SK-N-SH (cell line): ENCODE measurements around the gene TSPAN14. TPM values are rescaled to one million over a fixed set of nuclear protein-coding genes. Genes with fewer than 3 reads are reported as not detected.

Experiments used
- CTCF ChIA-PET: fragments of 300-600, 350-600 bp; formaldehyde crosslinking; extraction: SDS; loops from one replicate; lab custom pipeline; 2021; lab: Yijun Ruan, JAX
- POLR2A ChIA-PET: fragments of 350-600 bp; sonication (Branson Sonifier 250); formaldehyde crosslinking; extraction: SDS; loops from one replicate; lab custom pipeline; 2020; ENCODE audit warnings: antibody characterized with exemption, inconsistent platforms; lab: Yijun Ruan, JAX
- DNase-seq: peaks from one replicate; pipeline ENCODE4 v3.0.0; 2012
- H2AFZ ChIP-seq: fragments of 200-600 bp; sonication (generic); 2 replicates; pipeline ENCODE4 v1.8.1; 2016; ENCODE audit warnings: antibody characterized with exemption, mild to moderate bottlenecking, low read depth
- H3F3A ChIP-seq: fragments of 200-600 bp; sonication (generic); replicated peaks from 2 replicates; pipeline ENCODE3; 2016; ENCODE audit warnings: antibody characterized with exemption, mild to moderate bottlenecking; ENCODE audit not compliant: insufficient read depth
- H3K27ac ChIP-seq, 2 experiments: fragments of 200-500 bp in 1 of 2; fragments of 200-600 bp in 1 of 2; sonication (Bioruptor generic) in 1 of 2; sonication (generic), shearing (Covaris generic) in 1 of 2; 2 replicates each; pipeline versions ENCODE4 v1.5.1 to v1.6.1; 2014 to 2016; ENCODE audit warnings: low read depth in 2 of 2, inconsistent platforms in 1 of 2, low read length in 1 of 2, mild to moderate bottlenecking in 1 of 2, mixed read lengths in 1 of 2
- H3K27me3 ChIP-seq: fragments of 200-600 bp; sonication (generic), shearing (Covaris generic); 2 replicates; pipeline ENCODE4 v1.6.1; 2016; ENCODE audit warnings: mixed run types; ENCODE audit not compliant: insufficient read depth
- H3K36me3 ChIP-seq, 2 experiments: fragments of 200-500 bp in 1 of 2; fragments of 200-600 bp in 1 of 2; sonication (Bioruptor generic) in 1 of 2; sonication (generic) in 1 of 2; replicated peaks in 1 of 2; 2 replicates each; pipeline versions ENCODE3 to v1.5.1; 2014 to 2016; ENCODE audit warnings: low read length in 1 of 2, mild to moderate bottlenecking in 1 of 2; ENCODE audit not compliant: insufficient read depth in 2 of 2, control insufficient read depth in 1 of 2
- H3K4me1 ChIP-seq, 2 experiments: fragments of 200-500 bp in 1 of 2; fragments of 200-600 bp in 1 of 2; sonication (Bioruptor generic) in 1 of 2; sonication (generic), shearing (Covaris generic) in 1 of 2; 2 replicates each; pipeline versions ENCODE4 v1.5.1 to v1.6.1; 2014 to 2016; ENCODE audit warnings: low read depth in 1 of 2, low read length in 1 of 2, mixed run types in 1 of 2; ENCODE audit not compliant: insufficient read depth in 2 of 2, control insufficient read depth in 1 of 2
- H3K4me2 ChIP-seq: fragments of 200-600 bp; sonication (generic), shearing (Covaris generic); 2 replicates; pipeline ENCODE4 v1.6.1; 2017; ENCODE audit warnings: mixed run types
- H3K4me3 ChIP-seq, 2 experiments: fragments of 200-500 bp in 1 of 2; fragments of 200-600 bp in 1 of 2; sonication (Bioruptor generic) in 1 of 2; sonication (generic), shearing (Covaris generic) in 1 of 2; 2 replicates each; pipeline versions ENCODE4 v1.5.1 to v1.8.1; 2014 to 2016; ENCODE audit warnings: low read depth in 2 of 2, inconsistent platforms in 1 of 2, low read length in 1 of 2, mild to moderate bottlenecking in 1 of 2, mixed read lengths in 1 of 2, moderate library complexity in 1 of 2
- H3K79me2 ChIP-seq: fragments of 200-600 bp; sonication (generic); 2 replicates; pipeline ENCODE4 v1.8.1; 2017; ENCODE audit warnings: mild to moderate bottlenecking; ENCODE audit not compliant: insufficient read depth
- H3K9ac ChIP-seq: fragments of 200-600 bp; sonication (generic); 2 replicates; pipeline ENCODE4 v1.6.1; 2017; ENCODE audit warnings: mixed run types
- H3K9me2 ChIP-seq: fragments of 200-600 bp; sonication (generic); 2 replicates; pipeline ENCODE4 v1.6.1; 2017; ENCODE audit warnings: mixed run types
- H3K9me3 ChIP-seq: fragments of 200-600 bp; sonication (generic); 2 replicates; pipeline ENCODE4 v1.6.1; 2017; ENCODE audit warnings: mixed run types, mild to moderate bottlenecking, moderate library complexity
- H4K20me1 ChIP-seq: fragments of 200-600 bp; sonication (generic); 2 replicates; pipeline ENCODE4 v1.6.1; 2017; ENCODE audit warnings: mild to moderate bottlenecking, mixed run types; ENCODE audit not compliant: insufficient read depth
- EP300 ChIP-seq, 2 experiments: IDR thresholded peaks; 2 replicates each; pipeline versions ENCODE4 v1.4.0 to v1.6.1; 2012; ENCODE audit warnings: borderline replicate concordance in 1 of 2, low read depth in 1 of 2, low read length in 1 of 2
- FOXM1 ChIP-seq: IDR thresholded peaks from 2 replicates; pipeline ENCODE4 v1.4.0; 2012; ENCODE audit warnings: low read depth, mild to moderate bottlenecking
- GATA2 ChIP-seq: sonication (generic); formaldehyde crosslinking; IDR thresholded peaks from 2 replicates; pipeline ENCODE4 v1.5.0; 2020; ENCODE audit warnings: mild to moderate bottlenecking, missing genetic modification reagents
- MXI1 ChIP-seq: IDR thresholded peaks from 2 replicates; pipeline ENCODE4 v1.6.1; 2012; ENCODE audit warnings: mild to moderate bottlenecking, low read depth, low read length, improper control_type of control experiment
- NFIC ChIP-seq: IDR thresholded peaks from 2 replicates; pipeline ENCODE4 v1.4.0; 2012; ENCODE audit warnings: borderline replicate concordance
- NRF1 ChIP-seq: IDR thresholded peaks from 2 replicates; pipeline ENCODE4 v1.6.1; 2012; ENCODE audit warnings: low read depth, mild to moderate bottlenecking, low read length
- PBX3 ChIP-seq: IDR thresholded peaks from 2 replicates; pipeline ENCODE4; 2012
- RCOR1 ChIP-seq: fragments of 150-350 bp; IDR thresholded peaks from 2 replicates; pipeline ENCODE4 v1.6.1; 2017; ENCODE audit warnings: antibody characterized with exemption, low read length
- RFX5 ChIP-seq: IDR thresholded peaks from 2 replicates; pipeline ENCODE4 v1.6.1; 2012; ENCODE audit warnings: mild to moderate bottlenecking, improper control_type of control experiment, low read length
- SIN3A ChIP-seq: IDR thresholded peaks from 2 replicates; pipeline ENCODE4 v1.6.1; 2012; ENCODE audit warnings: low read depth, mild to moderate bottlenecking, low read length, moderate library complexity, borderline replicate concordance
- TAF1 ChIP-seq: IDR thresholded peaks from 2 replicates; pipeline ENCODE4 v1.6.1; 2012; ENCODE audit warnings: low read depth, mild to moderate bottlenecking, low read length, moderate library complexity, borderline replicate concordance
- TEAD4 ChIP-seq: IDR thresholded peaks from 2 replicates; pipeline ENCODE4 v1.4.0; 2012; ENCODE audit warnings: mild to moderate bottlenecking, borderline replicate concordance; ENCODE audit not compliant: insufficient read depth
- USF1 ChIP-seq: IDR thresholded peaks from 2 replicates; pipeline ENCODE4 v1.4.0; 2012; ENCODE audit warnings: low read depth, borderline replicate concordance
- USF2 ChIP-seq: fragments of 150-350 bp; IDR thresholded peaks from 2 replicates; pipeline ENCODE4 v1.6.1; 2017; ENCODE audit warnings: antibody characterized with exemption, low read length, low read depth, borderline replicate concordance
- YY1 ChIP-seq: IDR thresholded peaks from 2 replicates; pipeline ENCODE4 v1.4.0; 2012; ENCODE audit warnings: low read depth, mild to moderate bottlenecking
- WGBS: methylation state at CpG from one replicate; pipeline ENCODE4 v1.1.6; 2017; ENCODE audit warnings: low lambda C conversion rate; 5-methylcytosine and 5-hydroxymethylcytosine counted together
- polyA plus RNA-seq, 3 experiments: library from polyadenylated mRNA; depleted of rRNA; stranded (reverse); fragments of >200 nt; gene quantifications; 2 replicates each; pipeline ENCODE4 v1.2.3, GENCODE V29; 2012

The TSPAN14 gene
- polyA plus RNA-seq, 1 of the 3 experiments (the other 2 are of a cell fraction), result 78.1 TPM

GRCh38 chr10:80537086-80537735, 83.1 kb downstream of the TSPAN14 start (continued):
- no peak for TF ChIP-seq PBX3
- TF ChIP-seq MXI1, result no peak
- peak; percentile 85 for TF ChIP-seq RCOR1
- TF ChIP-seq NFIC, result no peak
- TF ChIP-seq TAF1, result no peak
- peak; percentile 31 for TF ChIP-seq GATA2 (CRISPR knock-in tag)
- no peak for TF ChIP-seq USF2
- TF ChIP-seq NRF1, result no peak
- TF ChIP-seq RFX5, result no peak
- no peak for TF ChIP-seq SIN3A
- TF ChIP-seq YY1, result no peak
- TF ChIP-seq EP300 (IDR thresholded peaks at IDR 0.05; ENCODE audit: borderline replicate concordance in 1 of 2, low read depth in 1 of 2, low read length in 1 of 2), result peak in 1 of 2 experiments; percentile 66; a peak in 1 of 4 replicates
- TF ChIP-seq FOXM1, result no peak
- TF ChIP-seq TEAD4, result no peak
- TF ChIP-seq, all 33 proteins: peak for 4

- H3K27ac ChIP-seq, result no peak within 1 kb of the TSS; a peak in 2 of 4 replicates
- POLR2A ChIA-PET, result no interaction called here
- H3K9me2 ChIP-seq, result no peaks in the 10 kb centered on the region
- no peaks in the 10 kb centered on the region for H3F3A ChIP-seq
- no peak within 1 kb of the TSS for H3K4me3 ChIP-seq
- H3K79me2 ChIP-seq, result no peaks in the 10 kb centered on the region
- CTCF ChIA-PET, result interaction anchor here (1.7 kb wide), 1 partner anchor 10 kb away, joined by 5 read pairs; no protein-coding TSS in a partner anchor
- peaks cover 0 to 26% of the 10 kb centered on the region in 2 experiments; a peak in 2 of 4 replicates for H3K4me1 ChIP-seq
- no peaks in the 10 kb centered on the region for H3K36me3 ChIP-seq
- H3K9me3 ChIP-seq, result no peaks in the 10 kb centered on the region
- no peak within 1 kb of the TSS for H2AFZ ChIP-seq
- DNase-seq, result peak; percentile 69
- TF ChIP-seq USF1 (no peak), GATA2 (CRISPR knock-in tag) (peak; percentile 2; the same call in 1 of the 2 replicates)
- WGBS, result 80% methylated on average over 13 of the region's 19 CpGs
- H4K20me1 ChIP-seq, result no peaks in the 10 kb centered on the region
- no peak within 1 kb of the TSS for H3K9ac ChIP-seq
- H3K27me3 ChIP-seq, result no peaks in the 10 kb centered on the region
- H3K4me2 ChIP-seq, result no peak within 1 kb of the TSS
Observed at GRCh38 chr10:80537736-80538480, 83.8 kb downstream of the TSPAN14 start, which contains the start of gene SH2D4B. Gene SH2D4B (plus strand): TSS chr10:80537902. CDS start chr10:80538332, 430 bp downstream.
